Neural cell (in vitro differentiated cells): ENCODE measurements around the gene SV2C. TPM values are rescaled to one million over a fixed set of nuclear protein-coding genes. Genes with fewer than 3 reads are reported as not detected.

Experiments
- H2AFZ ChIP-seq: fragments of 200-600, 300-800 bp; sonication (generic), shearing (Covaris generic); 2 replicates; pipeline ENCODE4 v1.6.0; 2014; ENCODE audit warnings: low read depth, mild to moderate bottlenecking, antibody characterized with exemption, low read length, moderate library complexity
- H3F3A ChIP-seq: fragments of 200-600 bp; shearing (Covaris generic); 2 replicates; pipeline ENCODE4 v1.6.1; 2016; ENCODE audit warnings: mild to moderate bottlenecking, moderate library complexity, mixed read lengths, antibody characterized with exemption, low read length; ENCODE audit not compliant: insufficient read depth, poor library complexity, severe bottlenecking
- H3K27ac ChIP-seq: fragments of 200-600, 300-800 bp; sonication (generic), shearing (Covaris generic); 2 replicates; pipeline ENCODE4 v1.5.1; 2014; ENCODE audit warnings: mild to moderate bottlenecking, low read length, moderate library complexity
- H3K27me3 ChIP-seq: fragments of 300-800, 200-600 bp; sonication (generic), shearing (Covaris generic); 2 replicates; pipeline ENCODE4 v1.6.0; 2014; ENCODE audit warnings: mild to moderate bottlenecking, low read depth, low read length, moderate library complexity; ENCODE audit not compliant: insufficient read depth
- H3K36me3 ChIP-seq: fragments of 300-800, 200-600 bp; sonication (generic), shearing (Covaris generic); 2 replicates; pipeline ENCODE4 v1.5.1; 2014; ENCODE audit warnings: mild to moderate bottlenecking, antibody characterized with exemption, low read length, moderate library complexity; ENCODE audit not compliant: insufficient read depth
- H3K4me2 ChIP-seq: fragments of 300-800, 200-600 bp; sonication (generic), shearing (Covaris generic); 2 replicates; pipeline ENCODE4 v1.6.0; 2014; ENCODE audit warnings: mild to moderate bottlenecking, low read length
- H3K4me3 ChIP-seq: fragments of 300-800, 200-600 bp; sonication (generic), shearing (Covaris generic); 2 replicates; pipeline ENCODE4 v1.5.1; 2014; ENCODE audit warnings: mild to moderate bottlenecking, low read length, moderate library complexity
- H3K79me2 ChIP-seq: fragments of 200-600 bp; shearing (Covaris generic); replicated peaks from 2 replicates; pipeline ENCODE4 v1.6.0; 2014; ENCODE audit warnings: mild to moderate bottlenecking, low read length, moderate library complexity; ENCODE audit not compliant: insufficient read depth
- H3K9ac ChIP-seq: fragments of 300-800, 200-600 bp; sonication (generic), shearing (Covaris generic); 2 replicates; pipeline ENCODE4 v1.6.1; 2016; ENCODE audit warnings: mild to moderate bottlenecking, low read length, mixed read lengths
- H3K9me2 ChIP-seq: fragments of 200-600 bp; shearing (Covaris generic); 2 replicates; pipeline ENCODE4 v1.6.1; 2016; ENCODE audit warnings: mild to moderate bottlenecking, low read length, mixed read lengths; ENCODE audit not compliant: insufficient read depth
- H3K9me3 ChIP-seq: fragments of 200-600, 300-800 bp; sonication (generic), shearing (Covaris generic); 2 replicates; pipeline ENCODE4 v1.6.1; 2016; ENCODE audit warnings: mild to moderate bottlenecking, mixed run types, low read length, moderate library complexity, mixed read lengths
- H4K20me1 ChIP-seq: fragments of 200-600 bp; shearing (Covaris generic); 2 replicates; pipeline ENCODE4 v1.6.1; 2016; ENCODE audit warnings: mild to moderate bottlenecking, mixed run types; ENCODE audit not compliant: insufficient read depth
- EP300 ChIP-seq: fragments of 450-650 bp; conservative IDR thresholded peaks from 2 replicates; pipeline ENCODE4 v1.6.1; 2014; ENCODE audit warnings: antibody characterized with exemption, mild to moderate bottlenecking, moderate library complexity; ENCODE audit not compliant: poor library complexity, severe bottlenecking
- EZH2 ChIP-seq: fragments of 200-600, 300-800 bp; shearing (Covaris generic), sonication (generic); IDR thresholded peaks from 2 replicates; pipeline ENCODE4 v1.6.1; 2014; ENCODE audit warnings: antibody characterized with exemption, low read length, borderline replicate concordance, mild to moderate bottlenecking; ENCODE audit not compliant: insufficient read depth, poor library complexity, severe bottlenecking
- MXI1 ChIP-seq: fragments of 450-650 bp; conservative IDR thresholded peaks from 2 replicates; pipeline ENCODE4 v1.6.1; 2014; ENCODE audit warnings: antibody characterized with exemption, mild to moderate bottlenecking; ENCODE audit not compliant: poor library complexity, severe bottlenecking
- POLR2AphosphoS5 ChIP-seq: IDR thresholded peaks from 2 replicates; pipeline ENCODE4 v1.6.1; 2012
- RAD21 ChIP-seq: fragments of 450-650 bp; conservative IDR thresholded peaks from 2 replicates; pipeline ENCODE4 v1.6.1; 2014; ENCODE audit warnings: antibody characterized with exemption, mild to moderate bottlenecking, moderate library complexity
- SMC3 ChIP-seq: fragments of 450-650 bp; conservative IDR thresholded peaks from 2 replicates; pipeline ENCODE4 v1.6.1; 2014; ENCODE audit warnings: antibody characterized with exemption, mild to moderate bottlenecking, moderate library complexity; ENCODE audit not compliant: poor library complexity
- TAF1 ChIP-seq: IDR thresholded peaks from 2 replicates; pipeline ENCODE4 v1.6.1; 2012; ENCODE audit warnings: low read depth
- polyA plus RNA-seq: library from polyadenylated mRNA; depleted of rRNA; stranded (reverse); fragments of >200 nt; gene quantifications from 2 replicates; pipeline ENCODE4 v1.2.3, GENCODE V29; 2014
- TF ChIP-seq, protein P1 (sequence below): IDR thresholded peaks from 2 replicates; pipeline ENCODE4 v1.6.1; 2012; ENCODE audit warnings: borderline replicate concordance
- TF ChIP-seq, protein P2 (sequence below): fragments of 450-650 bp; IDR thresholded peaks from 2 replicates; pipeline ENCODE4 v1.5.1; 2014; ENCODE audit warnings: antibody characterized with exemption, mild to moderate bottlenecking, moderate library complexity; ENCODE audit not compliant: poor library complexity, severe bottlenecking

SV2C gene
- polyA plus RNA-seq, 1 donor from 2014 or later: 0.45 TPM

DNA sequence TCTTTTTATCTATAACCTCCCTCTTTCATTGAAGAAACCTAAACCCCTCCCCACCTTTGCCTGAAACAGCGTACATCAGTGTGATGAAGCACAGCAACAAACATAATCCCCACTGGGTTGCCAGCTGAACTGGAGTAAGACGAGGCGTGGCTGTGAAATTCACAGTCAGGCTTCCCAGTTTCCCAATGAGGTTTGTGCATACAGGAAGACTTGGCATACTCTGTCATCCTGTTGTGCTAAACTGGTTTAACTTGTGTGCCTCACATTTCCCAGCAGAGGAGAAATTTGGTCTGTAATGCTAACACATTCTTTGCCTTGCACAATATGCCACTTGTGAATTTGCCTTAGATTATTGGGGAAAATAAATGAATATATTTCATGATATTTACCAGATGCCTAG lies 121.5 kb downstream of the SV2C start:
- no peak overlapping the region for H3K27ac ChIP-seq
- no peaks in the 10 kb centered on the region for H3K36me3 ChIP-seq
- H3K9me3 ChIP-seq: no peaks in the 10 kb centered on the region
- no peak overlapping the region for H3K4me2 ChIP-seq
- H2AFZ ChIP-seq: no peak overlapping the region
- H4K20me1 ChIP-seq: no peaks in the 10 kb centered on the region
- H3F3A ChIP-seq: no peaks in the 10 kb centered on the region
- TF ChIP-seq EP300 (no peak), MXI1 (no peak), EZH2 (no peak), TAF1 (no peak), POLR2AphosphoS5 (no peak), SMC3 (no peak), RAD21 (no peak)
- TF ChIP-seq, protein P1, sequence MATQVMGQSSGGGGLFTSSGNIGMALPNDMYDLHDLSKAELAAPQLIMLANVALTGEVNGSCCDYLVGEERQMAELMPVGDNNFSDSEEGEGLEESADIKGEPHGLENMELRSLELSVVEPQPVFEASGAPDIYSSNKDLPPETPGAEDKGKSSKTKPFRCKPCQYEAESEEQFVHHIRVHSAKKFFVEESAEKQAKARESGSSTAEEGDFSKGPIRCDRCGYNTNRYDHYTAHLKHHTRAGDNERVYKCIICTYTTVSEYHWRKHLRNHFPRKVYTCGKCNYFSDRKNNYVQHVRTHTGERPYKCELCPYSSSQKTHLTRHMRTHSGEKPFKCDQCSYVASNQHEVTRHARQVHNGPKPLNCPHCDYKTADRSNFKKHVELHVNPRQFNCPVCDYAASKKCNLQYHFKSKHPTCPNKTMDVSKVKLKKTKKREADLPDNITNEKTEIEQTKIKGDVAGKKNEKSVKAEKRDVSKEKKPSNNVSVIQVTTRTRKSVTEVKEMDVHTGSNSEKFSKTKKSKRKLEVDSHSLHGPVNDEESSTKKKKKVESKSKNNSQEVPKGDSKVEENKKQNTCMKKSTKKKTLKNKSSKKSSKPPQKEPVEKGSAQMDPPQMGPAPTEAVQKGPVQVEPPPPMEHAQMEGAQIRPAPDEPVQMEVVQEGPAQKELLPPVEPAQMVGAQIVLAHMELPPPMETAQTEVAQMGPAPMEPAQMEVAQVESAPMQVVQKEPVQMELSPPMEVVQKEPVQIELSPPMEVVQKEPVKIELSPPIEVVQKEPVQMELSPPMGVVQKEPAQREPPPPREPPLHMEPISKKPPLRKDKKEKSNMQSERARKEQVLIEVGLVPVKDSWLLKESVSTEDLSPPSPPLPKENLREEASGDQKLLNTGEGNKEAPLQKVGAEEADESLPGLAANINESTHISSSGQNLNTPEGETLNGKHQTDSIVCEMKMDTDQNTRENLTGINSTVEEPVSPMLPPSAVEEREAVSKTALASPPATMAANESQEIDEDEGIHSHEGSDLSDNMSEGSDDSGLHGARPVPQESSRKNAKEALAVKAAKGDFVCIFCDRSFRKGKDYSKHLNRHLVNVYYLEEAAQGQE: no peak
- TF ChIP-seq, protein P2, sequence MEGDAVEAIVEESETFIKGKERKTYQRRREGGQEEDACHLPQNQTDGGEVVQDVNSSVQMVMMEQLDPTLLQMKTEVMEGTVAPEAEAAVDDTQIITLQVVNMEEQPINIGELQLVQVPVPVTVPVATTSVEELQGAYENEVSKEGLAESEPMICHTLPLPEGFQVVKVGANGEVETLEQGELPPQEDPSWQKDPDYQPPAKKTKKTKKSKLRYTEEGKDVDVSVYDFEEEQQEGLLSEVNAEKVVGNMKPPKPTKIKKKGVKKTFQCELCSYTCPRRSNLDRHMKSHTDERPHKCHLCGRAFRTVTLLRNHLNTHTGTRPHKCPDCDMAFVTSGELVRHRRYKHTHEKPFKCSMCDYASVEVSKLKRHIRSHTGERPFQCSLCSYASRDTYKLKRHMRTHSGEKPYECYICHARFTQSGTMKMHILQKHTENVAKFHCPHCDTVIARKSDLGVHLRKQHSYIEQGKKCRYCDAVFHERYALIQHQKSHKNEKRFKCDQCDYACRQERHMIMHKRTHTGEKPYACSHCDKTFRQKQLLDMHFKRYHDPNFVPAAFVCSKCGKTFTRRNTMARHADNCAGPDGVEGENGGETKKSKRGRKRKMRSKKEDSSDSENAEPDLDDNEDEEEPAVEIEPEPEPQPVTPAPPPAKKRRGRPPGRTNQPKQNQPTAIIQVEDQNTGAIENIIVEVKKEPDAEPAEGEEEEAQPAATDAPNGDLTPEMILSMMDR: no peak
- no peaks in the 10 kb centered on the region for H3K9me2 ChIP-seq
- no peaks in the 10 kb centered on the region for H3K27me3 ChIP-seq
- no peak overlapping the region for H3K4me3 ChIP-seq
- no peak overlapping the region for H3K9ac ChIP-seq
- no peaks in the 10 kb centered on the region for H3K79me2 ChIP-seq

DNA sequence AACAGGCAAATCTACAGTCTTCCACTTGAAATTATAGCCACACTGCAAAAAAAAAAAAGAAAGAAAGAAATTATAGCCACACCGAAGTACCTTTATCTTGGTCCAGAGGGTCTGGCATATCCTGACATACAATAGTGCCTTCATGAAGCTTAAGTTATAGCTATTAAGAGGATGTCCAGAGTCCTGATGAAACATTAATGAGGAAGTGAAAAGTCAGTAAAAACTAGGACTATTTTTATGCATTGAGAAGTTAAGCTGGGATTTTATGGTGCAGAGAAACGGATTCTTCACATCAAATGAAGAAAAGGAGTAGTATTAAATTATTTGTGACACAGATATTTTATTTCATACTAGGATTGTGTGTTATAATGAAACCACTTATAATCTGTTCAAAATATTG lies 123.9 kb downstream of the SV2C start:
- H3K9me2 ChIP-seq: no peaks in the 10 kb centered on the region
- no peaks in the 10 kb centered on the region for H3K79me2 ChIP-seq
- no peak overlapping the region for H3K4me2 ChIP-seq
- H3K9me3 ChIP-seq: no peaks in the 10 kb centered on the region
- TF ChIP-seq POLR2AphosphoS5: no peak
- H4K20me1 ChIP-seq: no peaks in the 10 kb centered on the region
- no peaks in the 10 kb centered on the region for H3F3A ChIP-seq
- no peak overlapping the region for H2AFZ ChIP-seq
- no peak overlapping the region for H3K9ac ChIP-seq
- H3K4me3 ChIP-seq: no peak overlapping the region
- H3K36me3 ChIP-seq: no peaks in the 10 kb centered on the region
- no peak overlapping the region for H3K27ac ChIP-seq
- no peaks in the 10 kb centered on the region for H3K27me3 ChIP-seq

DNA sequence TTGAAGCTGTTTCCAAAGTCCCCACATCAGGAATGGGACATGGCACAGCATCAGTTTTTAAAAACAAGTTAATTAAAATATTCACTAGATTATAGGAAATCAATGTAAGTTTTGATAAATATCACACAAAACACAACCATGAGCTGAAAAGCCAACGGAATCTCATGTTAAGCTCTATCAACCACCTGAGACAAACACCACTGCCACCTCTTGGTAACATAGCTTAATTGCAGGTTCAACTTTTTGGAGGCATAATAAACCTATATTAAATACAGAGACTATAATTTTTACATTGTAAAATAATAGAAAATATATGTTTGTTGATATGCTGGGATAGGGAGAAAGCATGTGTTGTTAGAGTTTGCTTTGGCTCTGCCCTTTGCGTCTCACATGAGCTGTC lies 126.1 kb downstream of the SV2C start:
- no peaks in the 10 kb centered on the region for H3K36me3 ChIP-seq
- H3K9me3 ChIP-seq: no peaks in the 10 kb centered on the region
- TF ChIP-seq MXI1 (no peak), EP300 (no peak), TAF1 (no peak)
- H3K27ac ChIP-seq: no peak overlapping the region
- no peaks in the 10 kb centered on the region for H3K79me2 ChIP-seq
- H3K27me3 ChIP-seq: no peaks in the 10 kb centered on the region
- no peak overlapping the region for H2AFZ ChIP-seq
- no peak overlapping the region for H3K4me3 ChIP-seq
- H4K20me1 ChIP-seq: no peaks in the 10 kb centered on the region
- no peaks in the 10 kb centered on the region for H3K9me2 ChIP-seq
- H3F3A ChIP-seq: no peaks in the 10 kb centered on the region
- H3K4me2 ChIP-seq: no peak overlapping the region
- H3K9ac ChIP-seq: no peak overlapping the region
